ENCODE data around the gene SNAPC2. TPM values are rescaled to one million over a fixed set of nuclear protein-coding genes. Genes with fewer than 3 reads are reported as not detected.

SNAPC2 gene
- polyA plus RNA-seq, 1 of the 3 experiments (the other 2 are of a cell fraction): 38.7 TPM

DNA sequence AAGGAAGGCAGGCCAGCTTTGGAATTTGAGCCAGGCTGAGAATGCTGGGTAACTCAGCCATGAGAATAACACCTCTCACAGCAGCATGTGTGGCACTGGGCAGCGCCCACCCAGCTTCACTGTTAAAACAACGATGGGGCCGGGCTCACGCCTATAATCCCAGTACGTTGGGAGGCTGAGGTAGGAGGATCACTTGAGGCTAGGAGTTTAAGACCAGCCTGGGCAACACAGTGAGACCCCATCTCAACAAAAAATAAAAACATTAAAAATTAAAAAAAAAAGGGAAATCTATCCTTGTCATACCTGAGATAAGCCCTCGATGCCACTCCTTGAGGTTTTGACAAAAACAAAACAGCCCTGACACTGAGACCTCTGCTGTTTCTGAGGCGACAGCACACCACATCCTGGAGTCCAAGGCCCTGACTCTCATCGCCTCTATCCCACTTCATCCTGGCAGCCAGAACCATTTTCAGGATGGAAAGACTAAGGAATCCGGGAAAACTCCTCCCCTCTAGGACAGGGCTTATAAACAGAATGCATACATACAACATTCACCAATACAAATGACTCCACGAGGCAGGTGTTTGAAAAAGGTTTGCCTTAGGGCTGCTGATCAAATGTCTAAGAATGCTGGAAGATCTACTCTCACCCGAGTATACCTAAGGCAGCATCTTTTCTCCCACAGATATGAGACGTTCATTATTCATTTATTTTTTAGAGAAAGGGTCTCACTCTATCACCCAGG lies 46.0 kb downstream of the SNAPC2 start:
- Histone ChIP-seq H3K27me3 (ENCODE audit: insufficient read depth) (no peaks in the 10 kb centered on the region), H3F3A (replicated peaks; ENCODE audit: insufficient read depth) (peaks cover 5% of the 10 kb centered on the region), H3K4me1 (ENCODE audit: control insufficient read depth in 1 of 2, insufficient read depth in 2 of 2, low read depth in 1 of 2, low read length in 1 of 2) (no peaks in the 10 kb centered on the region), H3K9me2 (no peaks in the 10 kb centered on the region), H3K9me3 (no peaks in the 10 kb centered on the region), H3K4me3 (ENCODE audit: low read depth in 2 of 2, low read length in 1 of 2) (no peak overlapping the region), H3K9ac (no peak overlapping the region), H3K27ac (ENCODE audit: low read depth in 2 of 2, low read length in 1 of 2) (no peak overlapping the region), H3K79me2 (ENCODE audit: insufficient read depth) (peaks cover 5% of the 10 kb centered on the region; the same call in 1 of the 2 replicates), H3K4me2 (no peak overlapping the region), H3K36me3 (replicated peaks in 1 of 2; ENCODE audit: control insufficient read depth in 1 of 2, insufficient read depth in 2 of 2, low read length in 1 of 2) (peaks cover 32 to 67% of the 10 kb centered on the region in 2 experiments), H2AFZ (ENCODE audit: low read depth) (no peak overlapping the region), H4K20me1 (ENCODE audit: insufficient read depth) (peaks cover 10% of the 10 kb centered on the region)
- WGBS (ENCODE audit: low lambda C conversion rate): 91% methylated on average over 12 of the region's 12 CpGs
- TF ChIP-seq, protein P1, sequence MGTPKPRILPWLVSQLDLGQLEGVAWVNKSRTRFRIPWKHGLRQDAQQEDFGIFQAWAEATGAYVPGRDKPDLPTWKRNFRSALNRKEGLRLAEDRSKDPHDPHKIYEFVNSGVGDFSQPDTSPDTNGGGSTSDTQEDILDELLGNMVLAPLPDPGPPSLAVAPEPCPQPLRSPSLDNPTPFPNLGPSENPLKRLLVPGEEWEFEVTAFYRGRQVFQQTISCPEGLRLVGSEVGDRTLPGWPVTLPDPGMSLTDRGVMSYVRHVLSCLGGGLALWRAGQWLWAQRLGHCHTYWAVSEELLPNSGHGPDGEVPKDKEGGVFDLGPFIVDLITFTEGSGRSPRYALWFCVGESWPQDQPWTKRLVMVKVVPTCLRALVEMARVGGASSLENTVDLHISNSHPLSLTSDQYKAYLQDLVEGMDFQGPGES (IDR thresholded peaks at IDR 0.05; ENCODE audit: low read depth, low read length): no peak
- TF ChIP-seq SIN3A (IDR thresholded peaks at IDR 0.05; ENCODE audit: borderline replicate concordance, low read depth, low read length) (no peak), MEF2A (IDR thresholded peaks at IDR 0.05; ENCODE audit: borderline replicate concordance, low read depth) (no peak), ELF1 (IDR thresholded peaks at IDR 0.05) (no peak), SMC3 (IDR thresholded peaks at IDR 0.05; ENCODE audit: low read depth, low read length) (no peak), RXRA (IDR thresholded peaks at IDR 0.05; ENCODE audit: borderline replicate concordance, low read depth) (no peak), FOXJ3 (CRISPR knock-in tag; IDR thresholded peaks at IDR 0.05) (no peak), TCF12 (IDR thresholded peaks at IDR 0.05) (no peak), TEAD4 (IDR thresholded peaks at IDR 0.05; ENCODE audit: borderline replicate concordance, insufficient read depth) (no peak), JUND (IDR thresholded peaks at IDR 0.05) (no peak), POLR2AphosphoS5 (IDR thresholded peaks at IDR 0.05; ENCODE audit: low read depth, low read length) (no peak), TAF1 (IDR thresholded peaks at IDR 0.05; ENCODE audit: borderline replicate concordance, low read depth, low read length) (no peak), CHD2 (IDR thresholded peaks at IDR 0.05; ENCODE audit: low read length, partially characterized antibody) (no peak), RAD21 (IDR thresholded peaks at IDR 0.05; ENCODE audit: low read length) (no peak), EZH2phosphoT487 (IDR thresholded peaks at IDR 0.05; ENCODE audit: borderline replicate concordance, low read depth) (no peak)
- TF ChIP-seq, protein P2, sequence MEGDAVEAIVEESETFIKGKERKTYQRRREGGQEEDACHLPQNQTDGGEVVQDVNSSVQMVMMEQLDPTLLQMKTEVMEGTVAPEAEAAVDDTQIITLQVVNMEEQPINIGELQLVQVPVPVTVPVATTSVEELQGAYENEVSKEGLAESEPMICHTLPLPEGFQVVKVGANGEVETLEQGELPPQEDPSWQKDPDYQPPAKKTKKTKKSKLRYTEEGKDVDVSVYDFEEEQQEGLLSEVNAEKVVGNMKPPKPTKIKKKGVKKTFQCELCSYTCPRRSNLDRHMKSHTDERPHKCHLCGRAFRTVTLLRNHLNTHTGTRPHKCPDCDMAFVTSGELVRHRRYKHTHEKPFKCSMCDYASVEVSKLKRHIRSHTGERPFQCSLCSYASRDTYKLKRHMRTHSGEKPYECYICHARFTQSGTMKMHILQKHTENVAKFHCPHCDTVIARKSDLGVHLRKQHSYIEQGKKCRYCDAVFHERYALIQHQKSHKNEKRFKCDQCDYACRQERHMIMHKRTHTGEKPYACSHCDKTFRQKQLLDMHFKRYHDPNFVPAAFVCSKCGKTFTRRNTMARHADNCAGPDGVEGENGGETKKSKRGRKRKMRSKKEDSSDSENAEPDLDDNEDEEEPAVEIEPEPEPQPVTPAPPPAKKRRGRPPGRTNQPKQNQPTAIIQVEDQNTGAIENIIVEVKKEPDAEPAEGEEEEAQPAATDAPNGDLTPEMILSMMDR (IDR thresholded peaks at IDR 0.05): no peak
- no peak for DNase-seq
- CTCF ChIA-PET: interaction anchor here (1.6 kb wide), 1 partner anchor 22 kb away, joined by 9 read pairs; the partner anchor contains the start of gene TIMM44
- POLR2A ChIA-PET: no interaction called here
